NCI-H2196 (cell line): ENCODE data around the gene DNER.

Source experiments
- DNase-seq: peaks from one replicate; lab custom pipeline; 2025; ENCODE audit not compliant: unreplicated experiment; lab: John Stamatoyannopoulos, UW

DNER gene

DNA sequence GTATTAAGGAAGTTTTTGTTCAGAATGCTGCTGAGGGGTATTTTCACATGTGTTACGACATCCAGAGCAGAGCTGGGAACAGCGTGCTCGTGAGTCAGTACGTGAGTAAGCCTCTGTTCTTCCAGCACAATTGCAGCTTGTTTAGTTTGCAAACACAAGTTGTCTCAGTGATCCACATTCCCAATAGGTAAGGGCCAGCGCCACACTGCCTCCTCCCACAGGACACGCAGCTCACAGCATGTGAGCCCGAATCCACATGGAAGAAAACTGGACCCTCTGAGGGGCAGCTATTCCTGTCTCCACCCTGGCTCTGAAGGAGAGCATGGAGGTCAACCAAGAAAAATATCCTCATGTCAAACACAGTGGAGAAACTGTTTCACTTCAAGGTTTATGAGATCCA lies 269.3 kb downstream of the DNER start:
- no peak for DNase-seq

DNA sequence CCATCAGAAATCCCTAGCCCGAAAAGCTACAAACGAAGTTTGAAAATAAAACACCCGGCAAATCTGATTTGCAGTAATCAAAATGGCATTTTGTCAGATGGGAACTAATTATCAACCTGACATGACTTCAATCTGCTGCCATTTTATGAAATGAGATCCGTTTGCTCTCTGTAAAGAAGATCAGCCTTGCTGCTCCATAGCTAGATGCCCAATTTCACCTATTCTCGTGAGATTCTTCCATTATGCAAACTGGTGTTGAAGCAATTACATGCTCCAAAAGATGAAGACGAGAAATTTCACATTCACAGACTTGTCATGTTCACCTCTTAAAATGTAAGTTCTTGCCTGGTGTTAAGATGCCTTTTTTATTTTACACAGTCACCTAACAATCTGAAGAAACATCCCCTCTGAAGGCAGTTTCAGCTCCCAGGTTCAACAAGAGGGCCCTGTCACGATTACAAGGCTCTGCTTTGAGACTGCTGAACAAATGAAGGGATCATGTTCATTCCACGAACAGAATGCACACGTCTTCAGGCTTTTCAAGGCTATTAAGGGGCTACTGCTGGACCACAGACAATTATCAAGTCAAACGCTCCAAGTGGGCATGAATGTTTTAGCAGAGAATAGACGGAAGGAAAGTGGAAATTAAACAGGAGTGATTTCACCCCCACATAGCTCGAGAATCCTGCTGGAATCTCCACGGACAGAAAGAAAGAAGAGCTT lies 270.6 kb downstream of the DNER start:
- no peak for DNase-seq

DNA sequence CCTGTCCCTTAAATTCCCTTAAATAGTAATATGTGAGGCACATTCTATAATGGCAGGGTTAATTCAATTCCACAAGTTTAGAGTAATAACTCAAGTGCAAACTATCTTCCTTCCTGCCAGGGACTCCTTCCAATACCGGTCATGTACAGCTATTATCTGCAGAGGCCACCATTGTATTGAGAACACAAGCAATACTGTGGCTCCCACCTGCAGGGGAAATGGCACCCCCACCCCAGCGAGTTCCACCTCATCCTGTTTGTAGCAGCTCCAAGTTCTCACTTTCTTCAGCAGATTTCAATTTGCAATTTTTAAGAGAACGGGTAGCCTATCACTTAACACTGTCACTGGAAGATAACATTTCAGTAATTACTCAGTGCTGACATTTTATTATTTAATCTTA lies 271.2 kb downstream of the DNER start:
- no peak for DNase-seq

DNA sequence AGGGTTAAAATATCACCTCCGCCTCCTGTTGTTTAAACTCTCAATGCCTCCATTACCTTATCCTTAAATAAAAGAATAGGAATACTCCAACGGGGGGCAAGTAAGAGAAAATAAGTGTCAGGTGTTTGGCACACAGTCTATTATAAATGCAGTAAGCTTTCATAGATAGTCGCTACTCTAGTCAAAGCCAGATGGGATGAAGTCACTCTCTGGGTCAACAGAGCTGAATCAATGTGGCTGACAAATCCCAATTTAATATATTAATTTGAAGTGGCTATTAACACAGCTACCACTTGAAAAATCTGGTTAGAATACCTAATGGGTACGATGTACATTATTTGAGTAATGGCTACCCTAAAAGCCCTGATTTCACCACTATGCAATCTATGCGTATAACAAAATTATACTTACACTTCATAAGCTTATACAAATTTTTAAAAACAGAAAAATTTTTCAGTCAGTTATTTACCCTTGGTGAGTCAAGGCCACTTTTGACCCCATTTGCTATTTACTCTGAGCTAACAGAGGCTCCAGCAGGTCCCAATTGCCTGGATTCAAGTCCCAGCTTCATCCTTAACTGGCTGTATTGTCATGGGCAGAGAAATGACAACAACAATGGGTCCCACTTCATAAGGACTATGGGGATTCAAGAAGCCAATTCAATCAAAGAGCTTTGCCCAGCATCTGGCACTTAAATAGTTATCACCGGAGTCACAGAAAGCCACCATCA lies 275.8 kb downstream of the DNER start:
- no peak for DNase-seq

DNA sequence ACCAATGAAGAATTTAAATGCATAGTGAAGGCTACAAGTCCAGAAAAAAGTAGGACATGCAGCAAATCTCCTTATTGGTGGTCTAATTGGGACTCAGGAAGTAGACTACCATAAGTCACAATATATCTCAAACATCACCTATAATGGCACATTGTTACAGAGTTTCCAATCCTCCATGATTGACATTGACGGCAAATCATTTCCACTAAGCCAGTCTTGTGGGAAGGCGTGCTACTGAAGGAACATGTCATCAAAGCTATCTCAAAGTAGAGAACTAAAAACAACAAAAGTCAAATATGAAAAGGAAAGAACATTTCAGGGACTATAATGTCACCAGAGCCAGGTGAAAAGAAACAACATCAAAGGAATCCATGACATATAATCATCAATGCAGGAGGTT lies 276.9 kb downstream of the DNER start:
- DNase-seq, result no peak

DNA sequence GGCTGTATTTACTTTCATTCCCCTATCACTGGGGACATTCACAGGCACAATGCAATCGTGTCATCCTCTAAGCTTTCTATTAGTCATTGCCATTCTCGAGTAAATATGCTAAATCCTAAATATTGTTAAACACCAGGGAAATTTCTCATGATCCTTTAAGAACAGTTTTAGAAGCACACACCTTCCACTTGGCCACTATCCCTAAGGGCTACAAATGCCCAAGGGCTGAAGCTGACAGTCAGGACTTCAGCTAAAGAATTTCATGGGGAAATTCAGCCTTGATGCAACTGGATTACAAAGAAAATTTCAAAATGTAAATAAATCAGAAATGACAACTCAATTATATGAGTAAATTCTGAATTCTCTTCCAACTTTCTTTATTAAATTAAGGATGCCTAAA lies 280.2 kb downstream of the DNER start:
- no peak for DNase-seq

DNA sequence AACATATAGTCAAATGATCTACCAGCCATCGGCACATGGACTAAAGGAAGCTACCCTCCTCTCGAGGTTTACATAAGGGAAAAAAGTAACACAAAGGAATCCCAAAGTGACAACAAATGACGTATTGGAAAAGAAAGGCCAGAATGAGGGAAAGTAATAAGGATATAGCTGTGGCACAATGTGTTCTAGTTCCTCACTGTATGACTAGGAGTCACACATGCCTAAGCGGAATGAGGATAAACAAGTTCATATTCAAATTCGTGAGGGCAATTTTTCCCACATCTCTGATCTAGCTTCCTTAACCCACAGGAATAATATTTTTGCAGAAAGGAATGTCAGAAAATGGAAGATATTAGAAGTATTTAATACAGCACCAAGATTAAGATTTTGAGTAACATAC lies 281.0 kb downstream of the DNER start:
- no peak for DNase-seq

DNA sequence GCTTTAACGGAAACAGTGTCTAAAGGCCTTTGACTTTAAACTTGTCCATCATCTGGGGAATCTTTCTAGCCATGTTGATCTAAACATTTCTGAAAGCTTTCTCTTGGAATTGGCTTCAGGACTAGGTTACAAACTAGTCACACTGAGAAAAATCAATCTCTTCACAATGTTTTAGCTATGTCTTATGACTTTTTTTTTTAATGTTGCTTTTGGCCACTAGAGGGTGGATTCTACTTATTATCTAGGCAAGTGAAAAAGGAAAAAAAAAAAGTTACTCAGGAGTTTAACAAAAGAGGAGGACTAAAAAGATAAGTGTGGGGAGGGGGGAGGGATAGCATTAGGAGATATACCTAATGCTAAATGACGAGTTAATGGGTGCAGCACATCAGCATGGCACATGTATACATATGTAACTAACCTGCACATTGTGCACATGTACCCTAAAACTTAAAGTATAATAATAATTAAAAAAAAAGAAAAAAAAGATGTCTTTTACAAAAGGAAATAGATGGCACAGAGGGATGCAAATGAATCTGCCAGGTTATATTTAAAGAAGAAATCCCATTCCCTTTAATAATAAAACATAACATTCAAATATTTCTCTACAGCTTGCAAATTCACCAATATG lies 282.9 kb downstream of the DNER start:
- peak; percentile 34 for DNase-seq

DNA sequence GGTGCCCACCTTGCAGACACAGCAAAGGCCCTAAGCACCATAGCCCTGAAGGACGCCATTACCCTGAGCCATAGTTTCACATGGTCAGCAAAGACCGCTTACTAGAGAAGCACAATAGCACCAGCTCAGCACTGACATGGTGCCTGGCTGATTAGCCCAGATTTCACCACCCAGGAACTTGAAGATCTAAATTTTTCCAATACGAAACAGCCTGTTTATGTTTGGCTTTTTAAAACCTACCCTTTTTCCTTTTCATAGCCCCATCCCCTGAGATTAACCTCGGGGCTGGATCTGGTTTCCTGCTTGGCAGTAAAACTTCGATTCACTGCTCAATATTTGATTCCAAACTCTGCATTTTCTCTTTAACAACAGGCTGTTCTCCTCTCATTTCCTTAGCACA lies 284.8 kb downstream of the DNER start:
- DNase-seq, result no peak

DNA sequence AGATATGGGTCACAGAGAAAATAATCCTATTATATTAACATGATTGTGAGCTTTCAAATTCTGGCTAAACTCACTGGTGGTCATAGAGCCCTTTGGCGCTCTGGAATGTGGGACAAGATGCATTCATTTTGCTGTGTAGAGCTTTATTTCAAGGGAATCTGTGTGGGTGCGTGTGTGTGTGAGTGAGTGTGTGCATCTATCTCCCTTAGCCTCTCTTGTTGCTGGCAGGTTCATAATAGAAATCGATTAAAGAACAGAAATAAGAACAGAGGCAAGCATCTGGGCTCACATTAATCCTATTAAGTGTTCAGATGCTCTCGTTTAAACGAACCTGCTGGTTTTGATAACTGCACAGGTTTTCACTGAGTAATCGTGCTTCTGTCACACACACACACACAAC lies 287.9 kb downstream of the DNER start:
- no peak for DNase-seq

DNA sequence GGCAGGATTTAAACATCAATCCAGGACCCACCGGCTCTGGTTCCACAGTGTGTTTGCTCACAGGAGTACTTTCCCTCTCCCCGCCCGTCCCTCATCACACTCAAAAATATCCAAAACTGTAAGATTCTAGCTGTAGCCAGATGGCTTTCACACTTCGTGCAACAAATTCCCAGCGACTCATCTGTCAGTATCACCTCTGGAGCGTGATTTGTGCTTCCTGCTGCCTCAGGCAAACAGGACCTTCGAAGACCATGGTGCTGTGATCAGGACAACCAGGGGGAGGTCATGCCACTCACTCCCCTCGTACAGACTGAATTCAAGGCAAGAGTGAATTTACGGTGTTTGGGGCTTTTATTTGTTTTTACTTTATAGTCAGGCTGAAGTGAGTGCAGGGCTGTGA lies 288.8 kb downstream of the DNER start:
- DNase-seq, result no peak

DNA sequence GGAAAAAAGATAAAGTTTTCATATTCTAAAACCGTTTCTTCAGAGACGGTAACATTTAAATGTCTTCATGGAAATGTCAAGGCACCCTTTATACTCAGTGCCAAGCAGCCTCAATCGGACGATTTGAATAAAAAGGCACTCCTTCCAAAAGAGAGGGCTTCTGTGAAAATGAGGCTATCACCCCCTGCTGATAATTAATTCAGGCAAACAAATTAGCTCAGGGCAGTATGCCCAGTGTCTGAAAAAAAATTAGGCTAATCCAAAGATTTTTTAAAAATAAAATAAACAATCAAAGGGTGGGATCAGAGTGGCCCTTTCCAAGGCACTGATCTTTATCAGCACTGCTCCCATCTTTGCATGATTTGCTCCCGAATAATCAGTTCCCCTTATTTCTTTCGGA lies 292.3 kb downstream of the DNER start:
- no peak for DNase-seq

DNA sequence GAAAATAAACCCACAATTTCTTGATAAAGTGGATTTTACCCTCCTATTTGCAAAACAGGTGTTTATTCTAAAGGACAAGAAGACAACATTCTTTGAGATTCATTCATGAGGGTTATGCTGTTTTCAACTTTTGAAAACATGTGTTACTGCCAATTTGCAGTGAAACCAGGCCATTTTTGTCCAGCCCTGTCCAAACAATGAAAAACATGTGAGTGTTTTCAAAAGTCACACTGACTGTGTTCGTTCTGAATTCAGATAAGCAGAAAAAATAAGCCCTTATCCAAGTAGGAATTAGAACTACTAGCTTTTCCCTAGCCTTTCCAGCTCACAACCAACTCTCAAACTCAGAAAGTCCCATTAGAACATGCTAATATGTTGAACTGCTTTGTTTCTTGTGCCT lies 295.2 kb downstream of the DNER start:
- no peak for DNase-seq

DNA sequence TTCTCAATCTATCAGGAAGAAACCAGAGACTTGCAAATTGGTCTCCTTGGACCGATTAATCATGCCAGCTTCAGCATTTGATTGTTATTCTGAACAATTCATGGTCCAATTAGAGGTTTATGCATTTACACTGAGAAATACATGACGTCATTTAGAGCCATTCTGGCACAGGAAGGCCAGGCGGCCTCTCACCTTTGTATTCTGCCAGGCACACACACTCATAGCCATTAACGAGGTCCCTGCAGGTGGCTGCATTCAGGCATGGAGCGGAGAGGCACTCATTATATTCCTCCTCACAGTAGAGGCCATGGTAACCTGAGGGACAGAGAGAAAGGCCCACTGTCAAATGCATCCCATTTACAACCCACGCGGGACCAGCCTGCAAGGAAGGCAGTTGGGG lies 296.4 kb downstream of the DNER start:
- DNase-seq, result peak; percentile 24

DNA sequence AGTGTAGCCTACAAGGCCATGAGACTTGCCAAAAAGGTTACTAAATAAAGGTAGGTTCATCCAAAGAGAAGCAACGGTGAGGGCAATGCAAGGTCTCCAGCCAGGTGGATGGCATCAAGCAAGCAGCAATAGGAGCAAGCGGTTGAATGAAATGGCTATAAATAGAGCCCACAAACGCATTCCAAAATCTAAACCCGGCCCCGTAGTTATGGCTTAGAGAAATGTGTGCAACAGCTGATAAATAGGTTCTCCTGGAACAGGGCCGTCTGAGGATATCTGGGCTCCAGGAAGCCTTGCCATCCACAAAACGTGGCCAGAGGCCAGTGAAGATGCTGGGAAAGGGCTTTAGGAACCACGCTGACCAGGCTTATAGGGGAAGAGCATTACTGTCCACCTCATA lies 297.2 kb downstream of the DNER start:
- DNase-seq, result no peak

DNA sequence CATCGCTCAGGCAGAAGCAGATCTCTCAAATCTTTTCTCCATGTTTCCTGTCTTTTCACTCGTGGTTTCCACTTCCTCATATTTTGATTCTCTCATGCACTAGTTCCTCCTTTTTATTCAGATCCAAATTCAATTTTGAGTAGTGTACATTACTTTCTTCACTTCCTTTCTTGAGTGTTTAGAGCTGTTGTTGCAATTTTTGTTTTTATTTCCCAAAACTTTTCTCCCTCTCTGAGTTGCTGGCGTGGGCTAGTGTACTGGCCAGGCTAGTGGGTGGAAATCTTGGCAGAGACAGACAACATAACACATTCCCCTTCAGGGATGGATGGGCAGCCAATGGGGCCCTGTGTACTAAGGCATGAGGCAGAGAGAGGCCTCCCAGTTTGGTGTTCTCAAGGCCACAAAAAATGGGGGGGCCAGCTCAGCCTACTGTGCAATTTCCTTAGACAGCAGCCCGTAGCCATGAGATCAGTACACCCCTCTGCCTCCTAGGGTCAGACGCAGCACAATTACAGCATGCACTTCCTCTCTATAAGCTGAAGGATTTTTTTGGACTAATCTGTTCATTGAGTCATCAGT lies 298.1 kb downstream of the DNER start:
- no peak for DNase-seq

DNA sequence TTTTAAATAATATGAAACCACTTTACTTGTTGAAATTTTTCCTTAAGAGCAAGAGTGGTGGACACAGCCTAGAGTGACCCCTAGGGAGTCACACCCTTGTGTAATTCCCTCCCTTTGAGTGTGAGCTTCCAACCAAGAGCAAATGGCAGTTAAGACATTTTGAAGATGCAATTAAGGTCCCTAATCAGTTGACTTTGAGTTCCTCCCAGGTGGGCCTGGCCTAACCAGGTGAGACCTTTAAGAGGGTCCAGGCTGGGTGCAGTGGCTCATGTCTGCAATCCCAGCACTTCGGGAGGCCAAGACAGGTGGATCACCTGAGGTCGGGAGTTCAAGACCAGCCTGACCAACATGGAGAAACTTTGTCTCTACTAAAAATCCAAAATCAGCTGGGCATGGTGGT lies 299.7 kb downstream of the DNER start:
- no peak for DNase-seq

DNA sequence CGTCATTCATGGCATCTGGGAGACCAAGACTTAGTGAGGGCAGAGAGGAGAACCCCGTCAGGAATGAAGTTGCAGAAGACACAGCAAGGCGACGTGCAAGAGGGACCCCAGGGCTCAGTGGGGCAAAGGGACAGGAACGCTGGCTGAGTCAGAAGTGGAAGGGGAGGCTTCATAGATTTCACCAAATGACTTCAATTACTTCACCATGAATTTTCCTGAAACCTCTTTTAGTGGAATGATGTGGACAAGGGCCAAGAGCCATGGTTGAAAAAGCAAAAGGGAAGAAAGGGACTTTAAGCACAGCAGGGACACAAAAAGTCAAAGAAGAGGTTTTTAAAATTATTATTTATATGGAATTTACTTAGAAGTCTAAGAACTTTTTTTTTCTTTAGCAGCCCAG lies 301.7 kb downstream of the DNER start:
- DNase-seq, result no peak

DNA sequence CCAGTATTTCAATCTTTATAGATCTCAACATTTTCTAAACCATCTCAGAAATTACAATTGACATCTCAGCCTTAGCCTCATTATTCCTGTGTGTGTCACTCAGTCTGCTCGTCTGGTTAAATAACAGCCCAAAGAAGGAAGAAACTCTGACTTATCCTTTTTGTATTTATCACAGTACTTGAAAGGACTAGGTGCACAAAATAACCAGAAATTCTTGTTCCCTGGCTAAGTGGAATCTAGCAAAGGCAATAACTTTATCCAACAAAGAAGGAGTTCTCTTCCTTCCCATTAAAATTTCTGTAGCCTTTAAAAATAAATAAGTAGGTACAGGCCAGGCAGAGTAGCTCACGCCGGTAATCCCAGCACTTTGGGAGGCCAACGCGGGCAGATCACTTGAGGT lies 303.4 kb downstream of the DNER start:
- DNase-seq, result no peak

DNA sequence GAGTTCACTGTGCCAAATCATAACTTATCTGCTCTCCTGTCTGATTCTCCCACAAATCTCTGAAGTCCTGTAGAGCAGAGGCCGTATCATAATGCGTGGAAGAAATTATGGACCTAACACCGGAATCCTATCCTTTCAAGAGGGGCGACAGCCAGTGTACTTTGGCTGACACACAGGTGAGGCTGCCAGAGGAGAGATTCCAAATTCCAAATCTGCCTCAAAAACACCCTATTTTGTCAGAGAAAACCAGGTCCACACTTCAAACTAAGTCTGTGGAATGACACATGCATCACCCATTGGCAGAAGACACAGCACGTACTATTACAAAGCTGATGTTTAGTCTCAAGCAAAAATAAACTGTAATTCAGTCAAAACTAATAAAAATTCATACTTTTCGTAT lies 304.1 kb downstream of the DNER start:
- no peak for DNase-seq

DNA sequence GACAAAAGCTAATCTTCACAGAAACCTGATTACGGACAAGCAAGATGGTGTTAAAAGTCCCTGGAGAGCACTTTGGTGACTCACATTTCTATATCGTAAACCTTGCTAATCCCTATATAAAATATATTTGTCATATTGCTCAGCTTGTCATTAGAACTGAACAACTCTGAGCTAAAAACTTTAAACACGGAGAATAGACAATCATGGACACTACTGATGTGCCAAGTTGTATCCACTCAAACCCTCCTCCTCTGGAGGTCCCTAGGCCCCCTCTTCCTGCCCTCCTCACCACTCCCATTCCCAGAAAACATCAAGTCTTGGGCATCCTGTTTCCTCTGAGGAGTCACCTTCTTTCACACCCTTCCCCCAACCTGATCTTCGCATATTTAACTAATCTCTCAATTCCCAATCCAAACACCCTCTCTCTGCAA lies 304.6 kb downstream of the DNER start:
- DNase-seq, result no peak

DNA sequence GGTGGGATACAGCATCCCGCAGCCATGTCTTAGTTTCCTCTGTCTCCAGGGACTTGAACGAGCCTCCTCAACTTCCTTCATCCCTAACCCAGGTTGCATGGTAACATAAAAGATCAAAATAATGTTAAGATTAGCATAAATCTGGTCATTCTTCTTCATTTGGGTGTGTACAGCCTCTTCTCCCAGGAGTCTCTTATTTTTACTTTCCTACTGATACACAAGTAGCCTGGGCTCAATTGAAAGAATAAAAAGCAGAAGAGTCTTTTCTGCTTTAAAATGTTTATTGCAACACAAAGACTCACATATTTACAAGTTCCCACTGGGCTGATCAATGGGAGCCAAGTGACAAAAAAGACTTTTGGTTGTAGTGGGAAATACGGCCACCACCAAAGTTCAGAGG lies 305.4 kb downstream of the DNER start:
- DNase-seq, result no peak
